K562 (cell line): Measurements from ENCODE around the gene SEPTIN2. TPM values are rescaled to one million over a fixed set of nuclear protein-coding genes. Genes with fewer than 3 reads are reported as not detected.

Experiments used
- ATAC-seq: fragments of 200-7000 bp; cut with Tn5 transposase; 3 replicates; pipeline ENCODE4 v1.9.1; 2020; ENCODE audit warnings: moderate library complexity
- BruUV-seq: library from RNA; stranded (reverse); fragments of 400-500 nt; replicated peaks from 2 replicates; lab custom pipeline; 2021; lab: Mats Ljungman, UMichigan
- CTCF ChIA-PET: fragments of 300-600 bp; formaldehyde crosslinking; extraction: SDS; loops from one replicate; lab custom pipeline; 2021; ENCODE audit warnings: low intra/inter-chr PET ratio; lab: Yijun Ruan, JAX
- POLR2A ChIA-PET: fragments of 300-600, 350-650 bp; sonication (Branson Sonifier 250); formaldehyde crosslinking; extraction: SDS; loops from one replicate; lab custom pipeline; 2021; ENCODE audit warnings: antibody characterized with exemption, inconsistent platforms; lab: Yijun Ruan, JAX
- DNase-seq, 4 experiments: peaks; one replicate each; pipeline versions ENCODE4 v3.0.0 to v3.0.0-alpha.2; 2011 to 2018; ENCODE audit warnings: low spot score in 3 of 4, mixed read lengths in 3 of 4; ENCODE audit errors: extremely low read depth in 1 of 4
- FAIRE-seq: peaks from 2 replicates; lab custom pipeline; 2011; peaks lifted over from hg19 to GRCh38; lab: Jason Lieb, UNC
- H2AFZ ChIP-seq: 2 replicates; pipeline ENCODE4 v1.6.0; 2011; ENCODE audit warnings: low read depth, low read length, control low read depth, inconsistent platforms
- H3K27ac ChIP-seq: fragments of 200-600 bp; 3 replicates; pipeline ENCODE4 v1.8.0; 2011; ENCODE audit warnings: low read depth, mild to moderate bottlenecking, control low read depth, inconsistent platforms, low read length, moderate library complexity, mixed read lengths; ENCODE audit errors: extremely low read depth
- H3K27me3 ChIP-seq, 2 experiments: fragments of 300-600 bp in 1 of 2; 2 replicates in 1 of 2; 3 replicates in 1 of 2; pipeline versions ENCODE4 v1.6.0 to v1.8.0; 2011; ENCODE audit warnings: inconsistent platforms in 2 of 2, low read length in 2 of 2, mild to moderate bottlenecking in 1 of 2, mixed read lengths in 1 of 2, moderate library complexity in 1 of 2; ENCODE audit not compliant: control insufficient read depth in 2 of 2, insufficient read depth in 2 of 2
- H3K36me3 ChIP-seq: fragments of 300-600 bp; 3 replicates; pipeline ENCODE4 v1.8.0; 2011; ENCODE audit warnings: mild to moderate bottlenecking, low read length, inconsistent platforms; ENCODE audit not compliant: control insufficient read depth, insufficient read depth
- H3K4me1 ChIP-seq, 2 experiments: fragments of 200-600 bp in 1 of 2; replicated peaks in 1 of 2; 2 replicates in 1 of 2; 3 replicates in 1 of 2; pipeline versions ENCODE4 v1.5.1 to v1.8.0; 2011; ENCODE audit warnings: inconsistent platforms in 2 of 2, low read length in 2 of 2, mild to moderate bottlenecking in 1 of 2, mixed read lengths in 1 of 2, moderate library complexity in 1 of 2; ENCODE audit not compliant: control insufficient read depth in 2 of 2, insufficient read depth in 2 of 2
- H3K4me2 ChIP-seq: 2 replicates; pipeline ENCODE4 v1.6.1; 2011; ENCODE audit warnings: low read length, control low read depth, inconsistent platforms, mixed read lengths; ENCODE audit not compliant: insufficient read depth
- H3K4me3 ChIP-seq: fragments of 200-600 bp; sonication (generic), shearing (Covaris generic); 2 replicates; pipeline ENCODE4 v1.5.1; 2016; ENCODE audit warnings: control low read depth, inconsistent platforms
- H3K79me2 ChIP-seq: fragments of 200-600 bp; 3 replicates; pipeline ENCODE4 v1.8.0; 2011; ENCODE audit warnings: low read length, inconsistent platforms; ENCODE audit not compliant: control insufficient read depth, insufficient read depth
- H3K9ac ChIP-seq, 2 experiments: 2 replicates each; pipeline versions ENCODE4 v1.6.0 to v1.6.1; 2011; ENCODE audit warnings: low read depth in 2 of 2, low read length in 2 of 2, control low read depth in 1 of 2, inconsistent platforms in 1 of 2, mild to moderate bottlenecking in 1 of 2, mixed read lengths in 1 of 2; ENCODE audit not compliant: insufficient read depth in 1 of 2
- H3K9me1 ChIP-seq: one replicate; pipeline ENCODE4 v1.6.0; 2011; ENCODE audit warnings: inconsistent platforms, mild to moderate bottlenecking, low read length, moderate library complexity; ENCODE audit not compliant: control insufficient read depth, insufficient read depth
- H3K9me3 ChIP-seq: replicated peaks from 2 replicates; pipeline ENCODE4 v1.5.1; 2011; ENCODE audit warnings: low read depth, low read length, inconsistent platforms; ENCODE audit not compliant: control insufficient read depth, insufficient read depth
- H4K20me1 ChIP-seq: replicated peaks from 2 replicates; pipeline ENCODE4 v1.6.1; 2011; ENCODE audit warnings: low read length, inconsistent platforms, mixed read lengths; ENCODE audit not compliant: control insufficient read depth, insufficient read depth
- CEBPG ChIP-seq, 3 experiments: fragments of 200-800 bp in 1 of 3; sonication (Bioruptor generic) in 1 of 3; sonication (generic) in 1 of 3; formaldehyde crosslinking in 1 of 3; IDR thresholded peaks in 2 of 3; conservative IDR thresholded peaks in 1 of 3; 2 replicates each; pipeline versions ENCODE4 v1.6.1 to v1.8.0; 2016 to 2022; ENCODE audit warnings: missing compliant biosample characterization in 2 of 3, missing genetic modification characterization in 2 of 3, mild to moderate bottlenecking in 1 of 3, missing genetic modification reagents in 1 of 3
- E2F8 ChIP-seq: fragments of 450-650 bp; IDR thresholded peaks from 2 replicates; pipeline ENCODE4 v1.7.1; 2018; ENCODE audit warnings: mild to moderate bottlenecking, low read depth; ENCODE audit not compliant: partially characterized antibody
- LEF1 ChIP-seq: fragments of 450-650 bp; IDR thresholded peaks from 2 replicates; pipeline ENCODE4 v1.6.1; 2016; ENCODE audit warnings: mild to moderate bottlenecking
- NCOA2 ChIP-seq, 2 experiments: fragments of 450-650 bp; IDR thresholded peaks; 2 replicates each; pipeline ENCODE4 v1.6.1; 2018; ENCODE audit warnings: mild to moderate bottlenecking in 2 of 2, moderate library complexity in 1 of 2; ENCODE audit not compliant: partially characterized antibody in 2 of 2
- RAD21 ChIP-seq, 2 experiments: fragments of 250-450 bp in 1 of 2; fragments of 450-650 bp in 1 of 2; sonication (Bioruptor Pico) in 1 of 2; formaldehyde crosslinking in 1 of 2; IDR thresholded peaks in 1 of 2; conservative IDR thresholded peaks in 1 of 2; 2 replicates each; pipeline versions ENCODE4 v1.4.0 to v1.8.0; 2020 to 2022; ENCODE audit warnings: mild to moderate bottlenecking in 2 of 2, moderate library complexity in 1 of 2
- RUNX1 ChIP-seq: sonication (generic); IDR thresholded peaks from 2 replicates; pipeline ENCODE4 v1.6.1; 2016; ENCODE audit warnings: antibody characterized with exemption, low read depth
- SETDB1 ChIP-seq: IDR thresholded peaks from one replicate; pipeline ENCODE4 v1.6.1; 2012; ENCODE audit warnings: low read length, control low read depth, inconsistent platforms
- SFPQ ChIP-seq: fragments of 200-400 bp; formaldehyde crosslinking; IDR thresholded peaks from 2 replicates; pipeline ENCODE4 v1.6.1; 2017; ENCODE audit warnings: mild to moderate bottlenecking, low read depth, low read length, moderate library complexity
- WGBS: fragments of 100-300 bp; shearing (Covaris generic); methylation state at CpG from one replicate; pipeline ENCODE4 v1.1.6; 2016; ENCODE audit warnings: low coverage, mixed read lengths; ENCODE audit not compliant: insufficient coverage; ENCODE audit errors: missing lambda C conversion rate; 5-methylcytosine and 5-hydroxymethylcytosine counted together
- in situ Hi-C: fragments of 300-500 bp; cut with MboI; formaldehyde crosslinking; loops from 4 replicates; pipeline ENCODE4 v1.15.0; 2018; ENCODE audit warnings: inconsistent platforms, mixed read lengths
- intact Hi-C: fragments of 100-400 bp; cut with micrococcal nuclease; formaldehyde crosslinking; loops from 2 replicates; pipeline ENCODE4 v1.14.2; 2022
- polyA plus RNA-seq, 8 experiments: library from polyadenylated mRNA; depleted of rRNA in 4 of 8; stranded (reverse) in 5 of 8; unstranded in 3 of 8; fragments of >200 nt; fragmentation: Nextera tagmentation in 2 of 8; fragmentation: Illumina TruSeq in 1 of 8; extraction: Ambion mirVana in 2 of 8; extraction: Trizol in 1 of 8; gene quantifications; 2 replicates each; pipeline versions ENCODE4 v1.2.1 to v1.2.3, GENCODE V29; 2011 to 2014; ENCODE audit warnings: inconsistent platforms in 1 of 8, missing spikeins in 1 of 8
- total RNA-seq, 7 experiments: library from RNA; depleted of rRNA in 6 of 7; stranded (reverse); fragments of >200 nt in 6 of 7; fragmentation: Illumina TruSeq in 2 of 7; extraction: Trizol in 2 of 7; gene quantifications; 2 replicates each; pipeline versions ENCODE4 v1.2.1 to v1.2.3, GENCODE V29; 2011 to 2021; ENCODE audit warnings: low replicate concordance in 1 of 7
- TF ChIP-seq, protein P1 (sequence below), 2 experiments: IDR thresholded peaks in 1 of 2; conservative IDR thresholded peaks in 1 of 2; 2 replicates each; pipeline ENCODE4 v1.6.1; 2016; ENCODE audit warnings: low read depth in 2 of 2, mild to moderate bottlenecking in 1 of 2, missing compliant biosample characterization in 1 of 2, missing genetic modification characterization in 1 of 2, moderate library complexity in 1 of 2

The SEPTIN2 gene
- total and polyA plus RNA-seq, 9 of the 15 experiments (the other 6 are each of a cell fraction or from before 2014, with no cell fraction given): 121 to 367 (median 166) TPM

- POLR2A ChIA-PET: interaction anchor here (0.6 to 1.1 kb wide), 5 partner anchors 8 to 174 kb away, joined by 3 read pairs; no protein-coding TSS in a partner anchor
- H3K9me1 ChIP-seq: no peaks in the 10 kb centered on the region
- no peak for FAIRE-seq
- peak overlapping the region in 1 of 2 experiments; percentile 27; a peak in 1 of 4 replicates for H3K9ac ChIP-seq
- in situ Hi-C loops: no loop called here
- peaks cover 9% of the 10 kb centered on the region; the same call in 2 of the 3 replicates for H3K36me3 ChIP-seq
- intact Hi-C loops: no loop called here
- no peak for ATAC-seq
- H3K27me3 ChIP-seq: no peaks in the 10 kb centered on the region
- no peak overlapping the region for H3K4me2 ChIP-seq
- H3K4me1 ChIP-seq: peaks cover 12 to 13% of the 10 kb centered on the region in 2 experiments; a peak in 4 of 5 replicates
- H4K20me1 ChIP-seq: peaks cover 20% of the 10 kb centered on the region
- H3K79me2 ChIP-seq: peaks cover 57% of the 10 kb centered on the region
- no peaks in the 10 kb centered on the region for H3K9me3 ChIP-seq
- H2AFZ ChIP-seq: no peak overlapping the region
- no peak for DNase-seq
- no peak overlapping the region for H3K4me3 ChIP-seq
- BruUV-seq: no TSS peak
- H3K27ac ChIP-seq: no peak overlapping the region
- TF ChIP-seq SFPQ (no peak), SETDB1 (no peak), E2F8 (no peak), NCOA2 (IDR thresholded peaks at IDR 0.05; ENCODE audit: partially characterized antibody in 2 of 2) (no peak), RUNX1 (no peak), CEBPG (CRISPR knock-in tag; IDR thresholded peaks at IDR 0.05) (no peak), CEBPG (tag; conservative IDR thresholded peaks at IDR 0.05 in 1 of 2, IDR thresholded peaks at IDR 0.05 in 1 of 2) (no peak), LEF1 (no peak), RAD21 (CRISPR knock-in tag; conservative IDR thresholded peaks at IDR 0.05 in 1 of 2, IDR thresholded peaks at IDR 0.05 in 1 of 2) (no peak)
- TF ChIP-seq, protein P1, sequence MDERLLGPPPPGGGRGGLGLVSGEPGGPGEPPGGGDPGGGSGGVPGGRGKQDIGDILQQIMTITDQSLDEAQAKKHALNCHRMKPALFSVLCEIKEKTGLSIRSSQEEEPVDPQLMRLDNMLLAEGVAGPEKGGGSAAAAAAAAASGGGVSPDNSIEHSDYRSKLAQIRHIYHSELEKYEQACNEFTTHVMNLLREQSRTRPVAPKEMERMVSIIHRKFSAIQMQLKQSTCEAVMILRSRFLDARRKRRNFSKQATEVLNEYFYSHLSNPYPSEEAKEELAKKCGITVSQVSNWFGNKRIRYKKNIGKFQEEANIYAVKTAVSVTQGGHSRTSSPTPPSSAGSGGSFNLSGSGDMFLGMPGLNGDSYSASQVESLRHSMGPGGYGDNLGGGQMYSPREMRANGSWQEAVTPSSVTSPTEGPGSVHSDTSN (CRISPR knock-in tag; IDR thresholded peaks at IDR 0.05; ENCODE audit: low read depth): no peak
- TF ChIP-seq, protein P1 (tag; conservative IDR thresholded peaks at IDR 0.05; ENCODE audit: low read depth): no peak
- TF ChIP-seq, all 486 proteins: peak for 0
- CTCF ChIA-PET: no interaction called here
- 77% methylated on average over 7 of the region's 7 CpGs for WGBS
These were observed 43.8 kb downstream of the SEPTIN2 start for GRCh38 chr2:241359481-241360045.
